ENCODE measurements around the gene TMEM109. TPM values are rescaled to one million over a fixed set of nuclear protein-coding genes. Genes with fewer than 3 reads are reported as not detected.
A peak's percentile ranks its signal among the peaks of the same experiment; 100 is the strongest.

The TMEM109 gene
- polyA plus RNA-seq, 1 donor from 2014 or later: 1.8 TPM

- Histone ChIP-seq H3K27me3 (ENCODE audit: insufficient read depth, low read depth, low read length) (no peaks in the 10 kb centered on the region), H2AFZ (ENCODE audit: low read depth, low read length) (no peak overlapping the region), H3K27ac (ENCODE audit: low read length) (no peak overlapping the region), H3K4me3 (ENCODE audit: low read length) (no peak overlapping the region), H3K79me2 (replicated peaks; ENCODE audit: insufficient read depth, low read length) (peaks cover 26% of the 10 kb centered on the region), H3K9ac (ENCODE audit: low read length) (no peak overlapping the region), H3K4me2 (ENCODE audit: low read length) (no peak overlapping the region), H3K9me3 (ENCODE audit: low read length) (no peaks in the 10 kb centered on the region), H3F3A (ENCODE audit: insufficient read depth, low read length, poor library complexity, severe bottlenecking) (no peaks in the 10 kb centered on the region), H3K36me3 (ENCODE audit: insufficient read depth, low read length) (peaks cover 5% of the 10 kb centered on the region), H4K20me1 (ENCODE audit: insufficient read depth) (no peaks in the 10 kb centered on the region), H3K9me2 (ENCODE audit: insufficient read depth, low read length) (no peaks in the 10 kb centered on the region)
- no peak for TF ChIP-seq SMC3 (conservative IDR thresholded peaks at IDR 0.05; ENCODE audit: poor library complexity)
- TF ChIP-seq EZH2 (IDR thresholded peaks at IDR 0.05; ENCODE audit: borderline replicate concordance, insufficient read depth, low read length, poor library complexity, severe bottlenecking): no peak
- TF ChIP-seq CTCF (IDR thresholded peaks at IDR 0.05; ENCODE audit: poor library complexity, severe bottlenecking): no peak
- no peak for TF ChIP-seq RAD21 (conservative IDR thresholded peaks at IDR 0.05)
- TF ChIP-seq MXI1 (conservative IDR thresholded peaks at IDR 0.05; ENCODE audit: poor library complexity, severe bottlenecking): no peak
- no peak for TF ChIP-seq EP300 (conservative IDR thresholded peaks at IDR 0.05; ENCODE audit: poor library complexity, severe bottlenecking)
- TF ChIP-seq, protein P1, sequence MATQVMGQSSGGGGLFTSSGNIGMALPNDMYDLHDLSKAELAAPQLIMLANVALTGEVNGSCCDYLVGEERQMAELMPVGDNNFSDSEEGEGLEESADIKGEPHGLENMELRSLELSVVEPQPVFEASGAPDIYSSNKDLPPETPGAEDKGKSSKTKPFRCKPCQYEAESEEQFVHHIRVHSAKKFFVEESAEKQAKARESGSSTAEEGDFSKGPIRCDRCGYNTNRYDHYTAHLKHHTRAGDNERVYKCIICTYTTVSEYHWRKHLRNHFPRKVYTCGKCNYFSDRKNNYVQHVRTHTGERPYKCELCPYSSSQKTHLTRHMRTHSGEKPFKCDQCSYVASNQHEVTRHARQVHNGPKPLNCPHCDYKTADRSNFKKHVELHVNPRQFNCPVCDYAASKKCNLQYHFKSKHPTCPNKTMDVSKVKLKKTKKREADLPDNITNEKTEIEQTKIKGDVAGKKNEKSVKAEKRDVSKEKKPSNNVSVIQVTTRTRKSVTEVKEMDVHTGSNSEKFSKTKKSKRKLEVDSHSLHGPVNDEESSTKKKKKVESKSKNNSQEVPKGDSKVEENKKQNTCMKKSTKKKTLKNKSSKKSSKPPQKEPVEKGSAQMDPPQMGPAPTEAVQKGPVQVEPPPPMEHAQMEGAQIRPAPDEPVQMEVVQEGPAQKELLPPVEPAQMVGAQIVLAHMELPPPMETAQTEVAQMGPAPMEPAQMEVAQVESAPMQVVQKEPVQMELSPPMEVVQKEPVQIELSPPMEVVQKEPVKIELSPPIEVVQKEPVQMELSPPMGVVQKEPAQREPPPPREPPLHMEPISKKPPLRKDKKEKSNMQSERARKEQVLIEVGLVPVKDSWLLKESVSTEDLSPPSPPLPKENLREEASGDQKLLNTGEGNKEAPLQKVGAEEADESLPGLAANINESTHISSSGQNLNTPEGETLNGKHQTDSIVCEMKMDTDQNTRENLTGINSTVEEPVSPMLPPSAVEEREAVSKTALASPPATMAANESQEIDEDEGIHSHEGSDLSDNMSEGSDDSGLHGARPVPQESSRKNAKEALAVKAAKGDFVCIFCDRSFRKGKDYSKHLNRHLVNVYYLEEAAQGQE (IDR thresholded peaks at IDR 0.05; ENCODE audit: borderline replicate concordance): no peak
- no peak for TF ChIP-seq TAF1 (IDR thresholded peaks at IDR 0.05; ENCODE audit: low read depth)
- no peak for TF ChIP-seq POLR2AphosphoS5 (IDR thresholded peaks at IDR 0.05)
Measured at GRCh38 chr11:60902625-60903024, 11.3 kb upstream of the TMEM109 start.

DNA sequence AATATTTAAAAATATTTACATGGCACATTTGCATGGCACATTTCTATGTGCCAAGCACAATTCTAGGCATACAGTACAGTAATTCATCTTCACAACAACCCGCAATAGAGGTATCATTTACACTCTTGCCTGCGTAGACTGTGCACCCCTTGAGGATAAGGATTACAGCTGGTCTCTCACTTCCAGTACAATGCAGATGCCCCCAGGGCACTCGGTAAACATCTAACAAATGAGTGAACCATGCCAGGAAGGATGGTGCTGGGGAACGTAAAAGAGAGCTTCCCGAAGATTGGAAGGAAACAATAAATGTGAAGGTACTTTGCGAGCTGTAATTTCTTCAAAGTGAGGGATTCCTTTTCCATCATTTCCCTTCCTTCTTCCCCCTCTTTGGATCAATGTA, 8.9 kb upstream of the TMEM109 start:
- Histone ChIP-seq H3K9ac (ENCODE audit: low read length) (peak overlapping the region; percentile 87), H3K27ac (ENCODE audit: low read length) (peak overlapping the region; percentile 83), H3K9me2 (ENCODE audit: insufficient read depth, low read length) (no peaks in the 10 kb centered on the region)

More for the DNA sequence above, 8.9 kb upstream of the TMEM109 start:
- Histone ChIP-seq H3K79me2 (replicated peaks; ENCODE audit: insufficient read depth, low read length) (peaks cover 26% of the 10 kb centered on the region), H2AFZ (ENCODE audit: low read depth, low read length) (no peak overlapping the region), H3K9me3 (ENCODE audit: low read length) (no peaks in the 10 kb centered on the region), H4K20me1 (ENCODE audit: insufficient read depth) (no peaks in the 10 kb centered on the region), H3K4me2 (ENCODE audit: low read length) (peak overlapping the region; percentile 85), H3F3A (ENCODE audit: insufficient read depth, low read length, poor library complexity, severe bottlenecking) (no peaks in the 10 kb centered on the region), H3K27me3 (ENCODE audit: insufficient read depth, low read depth, low read length) (no peaks in the 10 kb centered on the region), H3K4me3 (ENCODE audit: low read length) (peak overlapping the region; percentile 86), H3K36me3 (ENCODE audit: insufficient read depth, low read length) (no peaks in the 10 kb centered on the region)
- TF ChIP-seq RAD21 (conservative IDR thresholded peaks at IDR 0.05): no peak
- TF ChIP-seq EP300 (conservative IDR thresholded peaks at IDR 0.05; ENCODE audit: poor library complexity, severe bottlenecking): no peak
- TF ChIP-seq TAF1 (IDR thresholded peaks at IDR 0.05; ENCODE audit: low read depth): no peak
- TF ChIP-seq EZH2 (IDR thresholded peaks at IDR 0.05; ENCODE audit: borderline replicate concordance, insufficient read depth, low read length, poor library complexity, severe bottlenecking): no peak
- TF ChIP-seq, protein P1 (IDR thresholded peaks at IDR 0.05; ENCODE audit: borderline replicate concordance): no peak
- no peak for TF ChIP-seq SMC3 (conservative IDR thresholded peaks at IDR 0.05; ENCODE audit: poor library complexity)
- no peak for TF ChIP-seq POLR2AphosphoS5 (IDR thresholded peaks at IDR 0.05)
- TF ChIP-seq MXI1 (conservative IDR thresholded peaks at IDR 0.05; ENCODE audit: poor library complexity, severe bottlenecking): no peak
- no peak for TF ChIP-seq CTCF (IDR thresholded peaks at IDR 0.05; ENCODE audit: poor library complexity, severe bottlenecking)

Measured in neural cell (in vitro differentiated cells).